Stimulated activated CD8-positive, alpha-beta memory T cell treated with anti-CD3 and anti-CD28 coated beads, Interleukin-15, amount 100 ng/mL, for 1 hour (primary cell): ENCODE data around the gene CALN1.
"Not testable (repeated sequence)": the region's sequence is repeated elsewhere in the genome, so short reads cannot be mapped to it uniquely, and the experiment has no call there.

Source experiments
- DNase-seq: peaks from one replicate; pipeline ENCODE4 v3.0.0-alpha.2; 2020; ENCODE audit warnings: low read depth

Gene CALN1

DNA sequence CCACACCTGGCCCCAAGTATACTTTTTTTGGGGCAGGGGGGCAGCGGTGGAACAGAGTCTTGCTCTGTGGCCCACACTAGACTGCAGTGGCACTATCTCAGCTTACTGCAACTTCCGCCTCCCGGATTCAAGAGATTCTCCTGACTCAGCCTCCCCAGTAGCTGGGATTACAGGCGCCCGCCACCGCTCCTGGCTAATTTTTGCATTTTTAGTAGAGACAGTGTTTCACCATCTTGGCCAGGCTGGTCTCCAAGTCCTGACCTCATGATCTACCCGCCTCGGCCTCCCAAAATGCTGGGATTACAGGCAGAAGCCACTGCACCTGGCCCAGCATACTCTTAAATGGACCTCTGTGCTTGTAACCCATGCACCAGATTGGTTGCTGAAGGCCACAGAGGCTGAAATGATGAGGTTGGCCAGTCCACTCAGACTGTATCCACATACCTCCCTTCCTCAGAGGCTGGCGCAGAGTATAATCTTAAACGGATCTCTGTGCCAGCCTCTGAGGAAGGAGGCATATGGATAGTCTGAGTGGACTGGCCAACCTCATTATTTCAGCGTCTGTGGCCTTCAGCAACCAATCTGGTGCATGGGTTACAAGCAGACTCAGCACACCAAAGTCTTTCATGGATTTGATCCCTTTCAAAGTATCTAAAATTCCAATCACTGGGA is 3.0 kb downstream of the CALN1 start:
- no peak for DNase-seq

GRCh38 chr7:72406820-72407403 is 5.2 kb downstream of the CALN1 start:
- DNase-seq, result no peak

DNA sequence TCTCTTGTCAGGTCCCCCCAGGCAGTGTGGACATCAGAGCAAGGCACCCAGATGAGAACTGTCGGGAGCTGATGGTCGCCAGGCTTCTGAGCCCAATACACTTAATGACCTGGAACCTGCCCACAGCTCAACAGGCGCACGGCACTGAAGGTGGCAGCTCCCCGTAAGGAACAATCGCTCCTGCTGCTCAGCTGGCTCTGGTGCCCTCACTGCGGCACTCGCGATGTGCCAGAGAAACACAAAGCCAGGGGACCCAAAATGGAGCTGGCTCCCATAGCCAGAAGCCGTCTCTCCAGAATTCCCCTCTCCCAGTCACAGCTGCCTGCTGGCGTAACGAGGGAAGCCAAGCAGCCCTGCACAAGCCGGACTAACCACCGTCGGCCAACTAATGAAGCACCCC is 6.3 kb downstream of the CALN1 start:
- DNase-seq, result no peak

DNA sequence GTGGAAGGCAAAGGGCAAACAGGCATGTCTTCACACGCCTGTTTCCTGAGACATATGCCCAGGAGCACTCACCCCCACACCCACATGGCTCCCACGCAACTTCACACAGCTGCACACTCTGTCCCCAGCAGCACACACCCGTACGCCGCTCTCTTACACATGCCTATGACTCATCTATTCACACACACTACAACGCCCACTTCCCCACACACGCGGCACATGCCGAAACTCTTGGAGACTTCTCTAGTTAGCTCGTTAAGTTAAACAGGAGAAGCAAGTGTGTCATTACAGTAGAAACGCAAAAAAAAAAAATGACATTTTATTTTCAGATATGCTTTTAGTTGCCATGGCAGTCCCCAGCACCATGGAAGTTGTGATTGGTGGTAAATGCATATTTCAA is 6.7 kb downstream of the CALN1 start:
- no peak for DNase-seq

- DNase-seq, result no peak
Measured at GRCh38 chr7:72404743-72405142, 7.4 kb downstream of the CALN1 start.

DNA sequence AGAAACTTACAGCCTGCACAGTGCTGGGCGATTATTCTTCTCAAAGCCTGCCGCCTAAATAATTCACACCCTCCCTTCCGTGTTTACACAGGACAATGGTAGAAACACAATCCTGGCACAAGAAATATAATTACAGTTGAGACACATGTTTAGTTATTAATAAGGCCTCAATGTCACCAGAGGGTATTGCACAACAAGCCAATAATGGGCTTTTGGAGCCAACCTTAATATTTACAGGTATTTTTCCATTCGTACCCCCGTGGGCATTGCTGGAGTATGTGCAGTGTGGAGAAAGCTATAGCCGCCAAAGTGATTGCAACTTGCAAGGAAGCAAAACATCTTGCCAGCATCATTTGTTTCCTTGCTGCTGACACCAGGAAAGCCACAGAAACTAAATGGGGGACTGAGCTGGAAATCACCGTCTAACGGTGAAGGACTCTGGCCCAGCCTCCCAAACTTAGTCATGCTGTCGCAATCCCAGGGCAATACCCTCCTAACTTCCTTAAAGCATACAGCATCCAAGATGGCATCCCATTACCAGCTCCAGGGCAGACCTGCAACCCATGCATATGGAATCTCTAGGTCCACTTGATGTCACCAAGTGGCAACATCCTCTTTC is 8.6 kb downstream of the CALN1 start:
- no peak for DNase-seq

- DNase-seq, result no peak
Measured at GRCh38 chr7:72394016-72394415, 18.1 kb downstream of the CALN1 start.

DNA sequence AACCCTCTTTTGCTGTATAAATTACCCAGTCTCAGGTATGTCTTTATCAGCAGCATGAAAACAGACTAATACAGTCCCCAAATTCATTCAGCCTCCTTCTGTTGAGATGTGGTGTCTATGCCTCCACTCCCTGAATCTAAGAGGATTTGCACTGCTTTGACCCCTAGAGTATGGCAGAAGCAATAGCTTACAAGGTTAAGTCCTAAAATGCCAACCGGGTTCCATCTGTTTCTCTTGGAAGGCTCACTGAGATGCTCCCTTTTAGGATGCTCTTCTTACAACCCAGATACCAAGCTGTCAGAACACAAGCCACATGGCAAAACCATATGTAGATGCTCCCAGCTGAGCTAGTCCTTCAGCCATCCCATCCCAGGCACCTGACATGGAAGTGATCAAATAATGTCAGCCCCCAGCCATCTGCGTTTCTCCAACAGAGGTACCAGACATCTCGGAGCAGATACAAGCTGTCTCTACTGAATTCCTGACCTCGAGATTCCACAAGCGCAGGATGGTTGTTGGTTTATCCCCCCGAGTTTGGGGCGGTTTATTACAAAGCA is 20.2 kb downstream of the CALN1 start:
- no peak for DNase-seq

DNA sequence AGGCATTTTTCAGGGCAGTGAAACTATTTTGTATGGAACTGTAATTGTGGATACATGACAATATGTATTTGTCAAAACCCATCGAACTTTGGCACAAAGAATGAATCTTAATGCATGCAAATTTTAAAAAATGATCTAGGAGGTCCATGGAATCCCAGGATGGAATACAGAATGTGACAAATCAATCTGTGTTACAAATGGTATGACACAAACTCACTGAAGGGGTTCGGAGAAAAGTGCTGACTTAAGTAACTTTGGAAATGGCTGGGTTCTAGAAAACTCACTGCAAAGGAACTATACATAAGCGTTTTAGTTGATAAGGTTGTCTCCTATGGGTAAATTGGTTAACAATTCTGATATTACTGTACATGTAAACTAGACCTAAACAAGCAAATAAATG is 26.0 kb downstream of the CALN1 start:
- DNase-seq, result no peak

GRCh38 chr7:72362246-72362645 is 49.9 kb downstream of the CALN1 start:
- DNase-seq, result no peak

DNA sequence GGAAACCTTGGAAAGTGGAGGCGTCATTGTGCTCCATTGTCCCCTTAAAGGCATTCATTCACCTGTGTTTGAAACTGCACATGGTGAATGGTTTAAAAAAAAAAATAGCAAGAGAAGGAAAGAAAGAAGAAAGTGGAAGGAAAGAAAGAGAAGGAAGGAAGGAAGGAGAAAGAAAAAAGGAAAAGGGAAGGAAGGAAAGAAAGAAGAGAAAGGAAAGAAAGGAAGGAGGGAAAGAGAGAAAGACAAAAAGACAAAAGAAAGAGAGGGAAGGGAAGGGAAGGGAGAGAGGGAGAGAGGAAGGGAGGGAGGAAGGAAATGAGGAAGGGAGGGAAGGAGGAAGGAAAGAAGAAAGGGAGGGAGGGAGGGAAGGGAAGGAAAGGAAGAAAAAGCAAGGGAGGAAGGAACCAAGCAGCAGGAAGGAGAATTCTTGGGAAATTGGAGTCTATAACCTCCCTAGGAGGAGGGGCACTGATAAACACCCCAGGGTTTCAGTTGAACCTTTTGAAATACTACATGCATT is 66.9 kb downstream of the CALN1 start:
- DNase-seq, result no peak

DNA sequence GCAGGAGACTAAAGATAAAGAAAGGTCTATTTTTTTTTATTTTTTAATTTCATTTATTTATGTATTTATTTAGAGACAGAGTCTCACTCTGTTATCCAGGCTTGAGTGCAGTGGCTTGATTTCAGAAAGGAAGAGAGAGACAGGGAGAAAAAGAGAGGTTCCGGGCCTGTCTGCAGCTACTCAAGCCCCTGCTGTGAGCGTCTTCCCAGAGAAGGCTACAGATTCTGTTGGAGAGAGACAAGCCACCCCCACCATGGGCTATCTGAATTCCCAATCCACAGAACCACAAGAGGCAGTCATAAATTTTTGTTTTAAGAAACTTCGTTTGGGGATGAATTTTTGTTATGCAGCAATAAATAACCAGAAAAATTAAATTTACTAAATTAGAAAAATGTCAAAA is 68.1 kb downstream of the CALN1 start:
- no peak for DNase-seq

GRCh38 chr7:72343354-72343753 is 68.8 kb downstream of the CALN1 start:
- DNase-seq, result not testable (repeated sequence)

GRCh38 chr7:72337390-72338167 is 74.6 kb downstream of the CALN1 start:
- no peak for DNase-seq

DNA sequence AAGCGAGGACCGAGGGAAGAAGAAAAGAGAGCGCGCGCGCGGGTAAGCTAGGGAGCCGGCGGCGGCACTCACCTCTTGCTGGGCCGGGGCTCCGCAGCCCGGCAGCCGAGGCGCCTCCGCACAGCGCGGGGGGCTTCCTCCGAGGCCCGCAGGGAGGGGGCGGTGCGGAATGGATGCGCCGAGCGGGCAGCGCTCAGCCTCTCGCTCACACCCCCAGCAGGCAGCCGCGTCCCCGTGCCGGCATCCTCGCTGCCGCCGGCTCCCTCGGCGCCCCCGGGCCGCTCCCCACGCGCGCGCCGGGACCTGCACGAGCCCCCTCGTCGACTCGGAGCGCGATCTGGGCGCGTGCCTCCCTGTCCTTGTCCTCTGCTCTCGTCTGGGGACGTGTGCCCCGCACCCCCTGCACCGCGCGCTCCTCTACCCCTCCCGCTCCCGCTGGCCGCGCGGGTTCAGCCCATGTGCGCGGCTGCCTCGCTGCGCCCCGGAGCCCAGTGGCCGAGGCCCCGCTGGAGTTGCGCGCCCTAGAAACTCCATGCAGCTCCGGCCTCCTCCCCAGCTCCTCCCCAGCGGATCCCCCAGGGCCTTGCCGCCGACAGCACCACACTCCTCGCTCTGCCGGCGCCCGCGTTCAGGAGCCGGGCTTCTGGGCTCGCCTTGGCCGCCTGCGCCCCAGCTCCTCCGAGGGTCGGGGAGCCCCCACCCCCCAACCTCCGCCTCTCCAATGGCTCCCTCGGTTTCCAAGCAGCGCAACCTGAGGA is 75.3 kb downstream of the CALN1 start:
- DNase-seq, result no peak

DNA sequence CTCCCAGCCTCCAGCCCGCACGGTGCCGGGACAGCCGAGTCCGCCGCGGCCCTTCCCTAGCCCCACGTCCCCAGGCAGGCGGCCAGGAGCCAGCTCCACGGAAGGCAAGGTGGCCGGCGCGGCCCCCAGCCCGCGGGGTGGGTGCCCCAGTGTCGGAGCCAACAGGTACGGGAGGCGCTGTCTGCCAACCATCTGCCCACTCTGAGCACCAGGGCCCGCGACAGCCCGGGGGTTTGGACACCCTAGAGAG is 75.8 kb downstream of the CALN1 start:
- no peak for DNase-seq

- no peak for DNase-seq
Measured at GRCh38 chr7:72335561-72336381, 76.4 kb downstream of the CALN1 start.

DNA sequence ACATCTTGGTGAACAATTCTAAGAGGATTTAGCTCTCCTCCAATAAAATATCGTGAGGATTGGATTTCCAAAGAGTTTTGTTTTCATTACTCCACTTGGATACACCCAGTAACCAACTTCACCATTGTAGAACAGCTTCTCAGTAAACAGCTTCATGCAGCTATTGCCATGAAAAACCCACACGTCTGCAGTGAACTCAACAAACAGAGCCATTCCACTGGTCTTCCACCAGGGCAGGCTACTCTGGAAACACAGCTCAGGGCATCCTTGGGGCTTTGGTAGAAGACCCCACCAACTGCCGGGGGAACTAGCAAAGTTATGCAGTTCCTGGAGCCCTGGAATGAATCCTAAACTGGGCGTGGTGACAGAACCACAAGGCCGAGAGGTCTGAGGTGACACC is 77.4 kb downstream of the CALN1 start:
- no peak for DNase-seq

DNA sequence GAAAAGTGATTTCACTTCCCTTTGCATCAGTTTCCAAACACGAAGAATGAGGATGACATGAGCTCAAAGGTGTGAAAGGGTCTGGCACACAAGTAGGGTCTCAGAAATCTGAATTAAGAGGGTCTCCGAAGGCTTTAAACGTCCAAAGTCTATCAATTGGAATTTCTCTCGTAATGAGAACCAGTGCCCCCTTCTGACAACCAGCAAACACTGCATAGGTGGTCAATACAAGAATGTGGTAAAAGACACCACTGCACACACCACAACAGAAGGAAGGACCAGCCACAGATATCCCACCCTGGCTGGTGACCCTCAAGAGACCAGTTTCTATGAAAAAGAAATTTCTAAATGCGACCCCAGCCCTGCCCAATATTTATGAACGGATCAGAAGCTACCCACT is 78.1 kb downstream of the CALN1 start:
- no peak for DNase-seq

- DNase-seq, result no peak
Measured at GRCh38 chr7:72326811-72327210, 85.3 kb downstream of the CALN1 start.

DNA sequence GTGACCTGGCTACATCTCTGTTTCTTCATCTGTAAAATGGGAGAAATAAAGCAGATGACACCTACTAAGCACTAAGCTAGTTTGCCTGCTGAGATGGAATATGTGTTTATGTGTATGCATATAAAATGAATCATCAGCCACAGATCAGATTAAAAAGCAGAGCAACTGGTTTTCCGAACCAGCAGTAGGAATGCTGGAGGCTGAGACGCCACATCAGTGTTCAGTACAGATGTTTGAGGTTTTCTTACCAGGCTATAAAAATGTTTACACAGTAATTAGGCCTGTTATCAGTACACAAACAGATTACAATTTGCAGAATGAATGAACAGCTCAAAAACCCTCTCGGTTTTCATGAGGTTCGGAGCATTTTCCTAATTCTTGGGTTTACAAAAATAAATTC is 85.8 kb downstream of the CALN1 start:
- DNase-seq, result no peak
